NCI-H2081 (cell line): ENCODE measurements around the gene KAZN.

Experiments
- DNase-seq, 2 experiments: peaks; one replicate each; lab custom pipeline; 2025; lab: John Stamatoyannopoulos, UW

KAZN gene

DNA sequence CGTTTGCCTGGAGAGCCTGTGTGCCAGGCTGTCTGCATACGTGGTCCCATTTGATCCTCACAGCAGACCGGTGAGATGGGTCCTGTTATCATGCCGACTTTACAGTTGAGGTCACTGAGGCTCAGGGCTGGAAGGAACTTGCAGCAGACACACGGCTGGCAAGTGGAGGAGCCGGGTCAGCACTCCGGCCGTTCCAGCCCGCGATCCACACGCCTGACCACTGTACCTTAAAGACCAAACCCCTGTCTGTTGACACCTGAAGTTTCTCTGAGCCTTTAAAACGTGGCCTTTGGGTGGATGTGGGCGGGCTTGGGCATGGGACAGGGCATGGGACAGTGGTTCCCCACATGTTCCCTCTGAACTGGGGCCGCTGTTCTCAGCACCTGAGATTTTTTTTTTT lies 383.5 kb downstream of the KAZN start:
- DNase-seq: no peak

- DNase-seq: no peak
Observed at GRCh38 chr1:14983277-14983676, 384.8 kb downstream of the KAZN start.

DNA sequence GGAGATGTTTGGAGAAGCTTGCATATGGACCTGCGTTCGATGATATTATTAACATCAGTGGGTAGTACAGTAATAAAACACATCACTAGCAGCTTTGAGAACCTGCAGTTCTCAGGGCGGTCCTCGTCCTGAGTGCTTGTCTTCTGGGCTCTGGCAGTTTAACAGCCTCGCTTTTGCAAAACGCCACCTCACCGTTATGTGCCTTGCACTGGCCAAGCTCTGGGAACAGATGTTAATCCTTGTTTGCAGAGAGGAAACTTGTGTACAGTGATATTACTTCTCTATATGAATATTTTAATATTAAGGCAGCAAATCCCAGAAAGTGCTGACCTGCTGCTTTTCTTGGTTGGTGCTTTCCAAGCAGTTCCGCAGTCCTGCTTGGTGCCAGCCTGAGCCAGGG lies 387.7 kb downstream of the KAZN start:
- no peak for DNase-seq

GRCh38 chr1:14987829-14988603 lies 389.5 kb downstream of the KAZN start:
- no peak for DNase-seq

DNA sequence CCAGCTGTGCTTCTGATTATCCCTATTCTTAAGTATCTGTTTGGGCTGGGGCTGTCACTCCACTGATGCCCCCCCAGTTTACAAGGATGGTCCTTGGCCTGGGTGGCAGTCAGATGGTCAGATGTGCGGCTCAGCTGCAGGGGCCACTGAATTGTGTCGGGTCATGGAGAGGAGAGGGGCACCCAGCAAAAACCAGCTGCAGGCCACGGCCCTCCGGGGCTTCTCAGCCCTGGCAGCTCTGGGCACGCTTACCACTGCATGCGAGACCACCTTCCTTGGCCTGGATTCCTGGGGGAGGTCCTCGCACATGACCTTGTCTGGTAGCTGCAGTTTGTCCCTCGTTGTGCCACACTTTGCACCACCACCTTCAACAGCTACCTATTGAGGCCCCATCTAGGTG lies 390.2 kb downstream of the KAZN start:
- DNase-seq: no peak

- no peak for DNase-seq
Observed at GRCh38 chr1:14989931-14990728, 391.6 kb downstream of the KAZN start.

GRCh38 chr1:14993414-14993813 lies 394.9 kb downstream of the KAZN start:
- no peak for DNase-seq

GRCh38 chr1:14994148-14994547 lies 395.7 kb downstream of the KAZN start:
- no peak for DNase-seq

DNA sequence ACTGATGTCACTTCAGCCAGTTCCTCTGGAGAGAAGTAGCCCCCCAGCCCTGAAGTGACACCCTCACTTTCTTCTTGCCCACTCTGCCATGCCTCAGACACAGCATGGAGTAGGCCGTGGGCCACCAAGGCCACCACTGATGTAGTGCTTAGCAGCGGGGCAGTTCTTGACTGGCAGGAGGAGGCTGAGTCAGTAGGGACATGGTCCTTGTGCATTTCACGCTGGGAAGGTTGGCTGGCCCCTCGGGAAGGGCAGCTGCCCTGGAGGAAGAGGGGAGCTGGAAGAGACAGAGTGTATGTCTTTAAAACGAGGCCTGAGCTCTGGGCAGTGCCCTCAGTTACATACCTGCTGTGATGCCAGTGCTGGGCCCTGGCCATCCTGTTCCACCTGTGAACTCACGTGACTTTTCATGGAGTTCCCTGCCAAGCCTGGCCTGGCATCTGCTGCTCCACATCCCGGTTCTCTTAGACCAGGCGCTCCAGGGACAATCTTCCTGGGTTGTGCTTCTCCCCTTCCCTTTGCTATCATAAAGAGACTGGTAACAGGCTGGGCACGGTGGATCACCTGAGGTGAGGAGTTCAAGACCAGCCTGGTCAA lies 396.5 kb downstream of the KAZN start:
- no peak for DNase-seq

DNA sequence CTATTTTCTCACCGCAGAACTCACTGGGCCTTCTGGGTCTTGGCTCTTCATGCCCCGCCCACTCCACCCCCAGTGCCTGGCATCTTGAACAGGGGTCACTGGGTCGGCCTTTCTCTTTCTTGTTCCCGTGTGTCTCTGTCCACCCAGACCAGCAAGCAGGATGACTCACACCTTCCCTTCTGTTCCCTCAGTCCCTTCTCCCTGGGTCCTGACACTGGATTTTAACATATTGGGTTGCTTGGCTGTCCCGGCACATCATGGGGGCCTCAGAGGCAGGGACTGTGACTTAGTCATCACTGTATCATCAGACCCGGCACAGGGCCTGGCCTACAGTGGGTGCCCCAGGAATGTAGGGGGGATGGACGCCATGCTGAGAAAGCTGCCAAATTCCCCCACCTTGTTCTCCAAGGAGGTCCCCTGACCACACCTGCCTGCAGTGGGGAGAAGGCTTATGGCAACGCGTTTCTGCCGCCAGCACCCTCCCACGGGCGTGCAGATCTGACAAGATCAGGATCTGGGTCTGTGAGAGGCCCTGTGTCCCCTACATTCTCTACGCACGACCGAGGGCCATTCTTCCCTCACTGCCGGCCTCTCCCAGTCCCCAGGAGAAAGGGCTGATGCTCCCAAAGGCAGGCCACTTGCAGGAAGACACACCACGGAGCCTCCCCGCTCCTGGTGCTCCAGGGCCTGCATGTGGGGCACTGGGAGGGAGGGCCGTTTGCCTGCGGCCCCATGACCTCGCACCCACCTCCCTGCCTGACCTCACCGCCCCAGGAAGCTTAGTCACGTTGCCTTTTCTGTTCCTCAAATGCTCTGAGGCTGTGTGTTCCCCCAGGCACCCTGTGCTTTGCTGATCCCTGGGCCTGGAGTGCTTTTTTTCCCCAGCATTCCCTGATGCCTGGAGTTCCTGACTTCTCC lies 397.9 kb downstream of the KAZN start:
- no peak for DNase-seq

GRCh38 chr1:14997646-14998276 lies 399.3 kb downstream of the KAZN start:
- no peak for DNase-seq

DNA sequence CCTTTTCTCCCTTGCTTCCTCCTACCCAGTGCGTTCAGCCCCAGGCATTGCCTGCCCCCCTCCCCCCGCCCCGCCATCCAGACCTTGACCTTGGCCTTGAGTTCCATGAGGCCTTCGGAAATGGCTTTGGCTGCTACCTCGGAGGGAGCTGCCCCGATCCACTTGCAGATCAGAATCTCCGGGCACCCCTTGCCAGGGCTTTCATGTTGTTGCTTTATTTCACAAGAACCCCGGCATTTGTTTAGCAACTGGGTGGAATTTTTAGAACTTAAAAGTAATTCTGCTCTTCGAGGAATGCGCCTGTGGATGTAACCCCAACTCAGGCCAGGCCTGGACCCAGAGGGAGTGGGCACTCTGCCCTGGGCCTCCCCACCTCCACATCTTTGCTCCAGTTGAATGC lies 401.0 kb downstream of the KAZN start:
- DNase-seq: no peak

GRCh38 chr1:15000030-15000429 lies 401.5 kb downstream of the KAZN start:
- DNase-seq: no peak

- no peak for DNase-seq
Observed at GRCh38 chr1:15000671-15001070, 402.2 kb downstream of the KAZN start.

- no peak for DNase-seq
Observed at GRCh38 chr1:15001317-15001915, 402.9 kb downstream of the KAZN start.

DNA sequence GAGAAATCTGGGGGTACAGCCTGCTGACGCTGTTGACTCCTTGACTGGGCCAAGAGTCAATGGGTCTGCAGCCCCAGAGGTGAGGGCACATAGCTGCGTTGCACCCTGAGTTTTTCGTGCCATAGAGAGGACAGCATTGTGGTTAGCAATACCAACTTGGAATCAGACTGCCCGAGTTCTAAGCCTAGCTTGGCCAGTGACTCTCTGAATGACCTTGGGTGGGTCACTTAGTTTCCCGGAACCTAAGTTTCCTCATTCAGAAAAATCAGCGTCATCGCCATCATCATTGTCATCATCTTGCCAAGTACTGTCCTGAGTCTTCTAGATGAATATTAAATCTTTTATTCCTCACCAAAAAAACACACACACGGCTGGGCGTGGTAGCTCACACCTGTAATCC lies 403.8 kb downstream of the KAZN start:
- DNase-seq: no peak

- DNase-seq: no peak
Observed at GRCh38 chr1:15004396-15004795, 405.9 kb downstream of the KAZN start.

- no peak for DNase-seq
Observed at GRCh38 chr1:15005116-15005515, 406.6 kb downstream of the KAZN start.

DNA sequence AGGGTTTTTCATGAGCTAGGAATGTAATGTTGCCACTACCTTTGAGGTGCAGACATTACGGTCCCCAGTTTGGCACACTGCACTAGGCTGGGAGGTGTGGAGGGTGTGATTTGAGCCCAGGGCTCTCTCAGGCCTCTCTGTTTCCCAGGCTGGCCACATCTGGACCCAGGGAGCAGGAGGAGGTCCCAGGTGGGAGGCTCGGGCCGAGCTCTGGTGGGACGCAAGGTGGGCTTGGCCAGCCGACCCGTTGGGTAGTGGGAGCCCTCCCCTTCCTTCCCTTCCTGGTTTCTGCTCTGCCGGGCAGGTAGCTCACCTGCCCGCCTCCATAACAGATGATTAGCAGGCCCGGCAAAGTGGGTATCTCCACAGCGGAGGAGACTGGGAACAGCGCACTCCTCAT lies 408.9 kb downstream of the KAZN start:
- DNase-seq: no peak

- no peak for DNase-seq
Observed at GRCh38 chr1:15007842-15008241, 409.4 kb downstream of the KAZN start.
